Endometrium (tissue), 2 donors: Measurements from ENCODE around the gene PKD1.
"Not testable (repeated sequence)": the region's sequence is repeated elsewhere in the genome, so short reads cannot be mapped to it uniquely, and the experiment has no call there.

Experiments
- FAIRE-seq: peaks from 2 replicates; lab custom pipeline; 2012; peaks lifted over from hg19 to GRCh38; lab: Jason Lieb, UNC
- donor health status: control.
- donor health status: control.

The PKD1 gene

GRCh38 chr16:2107121-2107790 lies 28.4 kb downstream of the PKD1 start:
- not testable (repeated sequence) for FAIRE-seq

- FAIRE-seq, result not testable (repeated sequence)
These were observed 29.5 kb downstream of the PKD1 start for GRCh38 chr16:2106211-2106610.

- FAIRE-seq, result not testable (repeated sequence)
These were observed 29.9 kb downstream of the PKD1 start for GRCh38 chr16:2105769-2106168.

GRCh38 chr16:2105291-2105690 lies 30.4 kb downstream of the PKD1 start:
- FAIRE-seq, result not testable (repeated sequence)

GRCh38 chr16:2104464-2104863 lies 31.2 kb downstream of the PKD1 start:
- FAIRE-seq, result not testable (repeated sequence)

- no peak for FAIRE-seq
These were observed 33.2 kb downstream of the PKD1 start for GRCh38 chr16:2102471-2102870.

- not testable (repeated sequence) for FAIRE-seq
These were observed 34.1 kb downstream of the PKD1 start for GRCh38 chr16:2101581-2101980.

- not testable (repeated sequence) for FAIRE-seq
These were observed 38.0 kb downstream of the PKD1 start for GRCh38 chr16:2097689-2098088.

- FAIRE-seq, result no peak
These were observed 38.7 kb downstream of the PKD1 start for GRCh38 chr16:2096853-2097595.

- FAIRE-seq, result no peak
These were observed 39.6 kb downstream of the PKD1 start for GRCh38 chr16:2095918-2096582.

- FAIRE-seq, result no peak
These were observed 40.3 kb downstream of the PKD1 start for GRCh38 chr16:2095315-2095853.

GRCh38 chr16:2093793-2094192 lies 41.9 kb downstream of the PKD1 start:
- FAIRE-seq, result no peak

- FAIRE-seq, result no peak
These were observed 42.8 kb downstream of the PKD1 start for GRCh38 chr16:2092866-2093265.

- no peak for FAIRE-seq
These were observed 43.5 kb downstream of the PKD1 start for GRCh38 chr16:2092256-2092620.

- FAIRE-seq, result no peak
These were observed 44.0 kb downstream of the PKD1 start for GRCh38 chr16:2091547-2092255.

GRCh38 chr16:2090777-2091546 lies 44.7 kb downstream of the PKD1 start:
- FAIRE-seq, result no peak

GRCh38 chr16:2090481-2090776 lies 45.3 kb downstream of the PKD1 start:
- FAIRE-seq, result no peak

- FAIRE-seq, result no peak
These were observed 45.8 kb downstream of the PKD1 start for GRCh38 chr16:2089706-2090480.

- no peak for FAIRE-seq
These were observed 46.8 kb downstream of the PKD1 start for GRCh38 chr16:2088759-2089358.
